GM12878 (cell line): ENCODE measurements around the gene TGM5. TPM values are rescaled to one million over a fixed set of nuclear protein-coding genes. Genes with fewer than 3 reads are reported as not detected.

ENCODE experiments used
- ATAC-seq: fragments of 200-7000 bp; cut with Tn5 transposase; 3 replicates; pipeline ENCODE4 v1.9.1; 2020; ENCODE audit warnings: mild to moderate bottlenecking, moderate library complexity
- BruUV-seq: library from RNA; stranded (reverse); fragments of 400-500 nt; replicated peaks from 2 replicates; lab custom pipeline; 2021; lab: Mats Ljungman, UMichigan
- CTCF ChIA-PET: fragments of 300-600 bp; sonication (Branson Sonifier 250); formaldehyde crosslinking; extraction: SDS; loops from one replicate; lab custom pipeline; 2021; ENCODE audit warnings: inconsistent platforms; lab: Yijun Ruan, JAX
- POLR2A ChIA-PET: fragments of 350-600 bp; formaldehyde crosslinking; extraction: SDS; loops from one replicate; lab custom pipeline; 2021; ENCODE audit warnings: inconsistent platforms; lab: Charles Lee
- RAD21 ChIA-PET: fragments of 300-600 bp; sonication (Branson Sonifier 250); formaldehyde crosslinking; loops from one replicate; lab custom pipeline; 2023; ENCODE audit warnings: antibody characterized with exemption; ENCODE audit not compliant: unreplicated experiment; lab: Charles Lee
- SMC1A ChIA-PET: fragments of 300-600 bp; sonication (Branson Sonifier 250); formaldehyde crosslinking; loops from one replicate; lab custom pipeline; 2023; ENCODE audit not compliant: unreplicated experiment, uncharacterized antibody; lab: Charles Lee
- DNase-seq: peaks from one replicate; pipeline ENCODE4 v3.0.0-alpha.2; 2011; ENCODE audit warnings: low read depth, low spot score
- FAIRE-seq: peaks from 3 replicates; lab custom pipeline; 2011; peaks lifted over from hg19 to GRCh38; lab: Jason Lieb, UNC
- H2AFZ ChIP-seq: 2 replicates; pipeline ENCODE4 v1.6.0; 2011; ENCODE audit warnings: low read depth, low read length, control low read depth; ENCODE audit not compliant: control insufficient read depth
- H3K27ac ChIP-seq: 2 replicates; pipeline ENCODE4 v1.5.1; 2011; ENCODE audit warnings: control low read depth; ENCODE audit not compliant: control insufficient read depth, insufficient read depth
- H3K27me3 ChIP-seq, 2 experiments: replicated peaks in 1 of 2; 2 replicates each; pipeline versions ENCODE4 v1.6.0 to v1.6.1; 2011; ENCODE audit warnings: low read length in 1 of 2; ENCODE audit not compliant: control insufficient read depth in 2 of 2, insufficient read depth in 2 of 2
- H3K36me3 ChIP-seq, 2 experiments: 2 replicates each; pipeline ENCODE4 v1.5.1; 2011; ENCODE audit warnings: low read length in 1 of 2; ENCODE audit not compliant: control insufficient read depth in 2 of 2, insufficient read depth in 2 of 2
- H3K4me1 ChIP-seq: 2 replicates; pipeline ENCODE4 v1.6.1; 2011; ENCODE audit warnings: mild to moderate bottlenecking, low read length, moderate library complexity, mixed read lengths; ENCODE audit not compliant: control insufficient read depth, insufficient read depth
- H3K4me2 ChIP-seq: 2 replicates; pipeline ENCODE4 v1.6.0; 2011; ENCODE audit warnings: control low read depth; ENCODE audit not compliant: control insufficient read depth, insufficient read depth
- H3K4me3 ChIP-seq: fragments of 200-600 bp; sonication (generic); 2 replicates; pipeline ENCODE4 v1.5.1; 2016
- H3K79me2 ChIP-seq: 2 replicates; pipeline ENCODE4 v1.6.0; 2011; ENCODE audit warnings: low read length; ENCODE audit not compliant: control insufficient read depth, insufficient read depth
- H3K9ac ChIP-seq: 2 replicates; pipeline ENCODE4 v1.8.0; 2011; ENCODE audit warnings: low read length, control low read depth, mixed read lengths; ENCODE audit not compliant: control insufficient read depth, insufficient read depth
- H3K9me3 ChIP-seq: replicated peaks from 3 replicates; pipeline ENCODE4 v1.5.1; 2011; ENCODE audit warnings: mild to moderate bottlenecking, low read length; ENCODE audit not compliant: control insufficient read depth, insufficient read depth
- H4K20me1 ChIP-seq: 2 replicates; pipeline ENCODE4 v1.6.0; 2011; ENCODE audit not compliant: control insufficient read depth, insufficient read depth
- E4F1 ChIP-seq: fragments of 450-650 bp; IDR thresholded peaks from 2 replicates; pipeline ENCODE4 v1.6.1; 2018; ENCODE audit warnings: borderline replicate concordance, mild to moderate bottlenecking; ENCODE audit not compliant: partially characterized antibody
- SMC3 ChIP-seq: IDR thresholded peaks from 2 replicates; pipeline ENCODE4 v1.6.1; 2011; ENCODE audit warnings: low read length, improper control_type of control experiment, borderline replicate concordance
- TAF1 ChIP-seq: IDR thresholded peaks from 2 replicates; pipeline ENCODE4 v1.6.1; 2011; ENCODE audit warnings: mild to moderate bottlenecking, low read depth, low read length, borderline replicate concordance
- USF2 ChIP-seq: IDR thresholded peaks from 2 replicates; pipeline ENCODE4 v1.6.1; 2011; ENCODE audit warnings: low read depth, low read length, improper control_type of control experiment, borderline replicate concordance
- ZNF24 ChIP-seq: fragments of 450-650 bp; IDR thresholded peaks from 2 replicates; pipeline ENCODE4 v1.6.1; 2017; ENCODE audit warnings: antibody characterized with exemption, mild to moderate bottlenecking
- WGBS: methylation state at CpG from one replicate; pipeline ENCODE4 v1.1.6; 2016; ENCODE audit warnings: low lambda C conversion rate; ENCODE audit not compliant: insufficient replicate concordance, insufficient coverage; ENCODE audit errors: missing lambda C conversion rate; 5-methylcytosine and 5-hydroxymethylcytosine counted together
- in situ Hi-C: fragments of 300-500 bp; cut with MboI; formaldehyde crosslinking; loops from 9 replicates; pipeline ENCODE4 v1.14.3; 2018; ENCODE audit warnings: mixed read lengths
- intact Hi-C: fragments of 100-400 bp; cut with micrococcal nuclease; formaldehyde crosslinking; loops from one replicate; pipeline ENCODE4 v1.14.2; 2022; ENCODE audit not compliant: unreplicated experiment
- polyA plus RNA-seq, 11 experiments: library from polyadenylated mRNA; depleted of rRNA in 4 of 11; unstranded in 6 of 11; stranded (reverse) in 5 of 11; fragments of >200 nt; fragmentation: Nextera tagmentation in 4 of 11; fragmentation: Illumina TruSeq in 1 of 11; extraction: Ambion mirVana in 4 of 11; extraction: Trizol in 1 of 11; gene quantifications; 1 replicate in 1 of 11; 2 replicates in 10 of 11; pipeline versions ENCODE4 v1.2.1 to v1.2.3, GENCODE V29; 2011 to 2016; ENCODE audit warnings: inconsistent platforms in 2 of 11, missing spikeins in 2 of 11, low read depth in 1 of 11
- total RNA-seq, 4 experiments: library from RNA; depleted of rRNA in 3 of 4; stranded (reverse); fragments of >200 nt in 3 of 4; fragmentation: Illumina TruSeq in 1 of 4; extraction: Trizol in 1 of 4; gene quantifications; 2 replicates each; pipeline versions ENCODE4 v1.2.1 to v1.2.3, GENCODE V29; 2013 to 2021

Gene TGM5
- total and polyA plus RNA-seq, 10 of the 15 experiments (the other 5 are each of a cell fraction or from before 2014, with no cell fraction given): 4.4 to 27.1 (median 5.6) TPM

DNA sequence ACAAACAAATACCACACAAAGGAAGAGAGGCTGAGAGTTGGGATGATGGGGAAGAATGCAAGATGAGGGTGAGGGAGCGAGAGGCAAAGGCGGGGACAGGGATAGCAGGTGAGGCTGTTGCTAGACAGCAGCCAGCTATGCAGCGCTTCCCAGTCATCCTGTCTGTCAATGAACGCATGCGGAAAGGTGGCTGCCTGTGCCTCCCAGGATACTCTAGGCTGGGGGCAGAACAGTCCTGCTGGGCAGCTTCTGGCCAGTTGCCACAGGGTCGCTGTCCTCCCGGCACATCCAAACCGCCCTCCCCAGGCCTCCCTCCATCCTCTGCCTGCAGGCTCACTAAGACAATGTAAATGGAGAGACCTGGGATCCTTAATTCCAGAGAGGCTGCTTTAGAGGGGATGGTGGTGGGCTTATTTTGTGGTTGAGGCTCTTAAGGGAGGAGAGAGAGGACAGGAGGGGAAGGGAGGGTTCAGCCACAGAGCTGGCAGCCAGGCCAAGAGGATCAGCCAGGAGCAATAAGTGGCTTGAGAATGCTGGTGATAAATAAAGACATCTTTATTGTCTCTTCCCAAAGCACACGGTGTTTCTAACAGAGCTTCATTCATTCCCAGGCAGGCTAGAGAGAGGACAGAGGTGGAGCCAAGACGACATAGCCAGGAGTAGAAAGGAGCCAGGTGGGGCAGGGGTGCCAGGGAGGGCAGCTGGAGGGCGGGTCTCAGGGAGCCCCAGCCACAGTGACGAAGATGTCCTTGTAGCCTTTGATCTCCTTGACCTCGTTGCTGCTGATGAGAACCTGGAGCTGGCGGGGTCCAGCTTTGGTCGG is 9.2 kb upstream of the TGM5 start (continued):
- TF ChIP-seq E4F1: no peak

GRCh38 chr15:43274136-43274535 is 7.4 kb upstream of the TGM5 start:
- no TSS peak for BruUV-seq
- Histone ChIP-seq H2AFZ (no peak overlapping the region), H3K36me3 (no peaks in the 10 kb centered on the region), H3K79me2 (no peaks in the 10 kb centered on the region), H3K27ac (no peak overlapping the region), H3K4me3 (no peak overlapping the region), H3K4me1 (no peaks in the 10 kb centered on the region), H3K9ac (no peak overlapping the region), H3K9me3 (no peaks in the 10 kb centered on the region), H4K20me1 (no peaks in the 10 kb centered on the region), H3K4me2 (no peak overlapping the region), H3K27me3 (no peaks in the 10 kb centered on the region)
- ChIA-PET RAD21 (interaction anchor here (11.4 kb wide), 1 partner anchor 45 kb away, joined by 255 read pairs; no protein-coding TSS in a partner anchor), SMC1A (interaction anchor here (1.5 kb wide), 2 partner anchors 11 to 49 kb away, joined by 4 to 6 read pairs; no protein-coding TSS in a partner anchor), CTCF (interaction anchor here (1.5 to 21.1 kb wide), 3 partner anchors 9 to 47 kb away, joined by 4 to 518 read pairs (median 13); partner anchors contain the start of gene EPB42), POLR2A (interaction anchor here (0.8 kb wide), 1 partner anchor 21 kb away, joined by 10 read pairs; no protein-coding TSS in a partner anchor)
- ATAC-seq: no peak
- DNase-seq: no peak
- WGBS: 46% methylated on average over 9 of the region's 9 CpGs
- FAIRE-seq: no peak
- TF ChIP-seq ZNF24: no peak
- no peak for TF ChIP-seq USF2
- no peak for TF ChIP-seq SMC3
- TF ChIP-seq TAF1: no peak
- in situ Hi-C loops (no loop called here), intact Hi-C loops (no loop called here)
